Smooth muscle cell of the coronary artery (primary cell): ENCODE measurements around the gene ZMAT5. TPM values are rescaled to one million over a fixed set of nuclear protein-coding genes. Genes with fewer than 3 reads are reported as not detected.

Experiments used
- total RNA-seq: library from RNA; depleted of rRNA; stranded (reverse); fragments of >200 nt; gene quantifications from 2 replicates; pipeline ENCODE4 v1.2.3, GENCODE V29; 2014; ENCODE audit warnings: low replicate concordance

Gene ZMAT5, protein sequence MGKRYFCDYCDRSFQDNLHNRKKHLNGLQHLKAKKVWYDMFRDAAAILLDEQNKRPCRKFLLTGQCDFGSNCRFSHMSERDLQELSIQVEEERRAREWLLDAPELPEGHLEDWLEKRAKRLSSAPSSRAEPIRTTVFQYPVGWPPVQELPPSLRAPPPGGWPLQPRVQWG
- 9.6 and 17.7 TPM in 2 replicates for total RNA-seq

DNA sequence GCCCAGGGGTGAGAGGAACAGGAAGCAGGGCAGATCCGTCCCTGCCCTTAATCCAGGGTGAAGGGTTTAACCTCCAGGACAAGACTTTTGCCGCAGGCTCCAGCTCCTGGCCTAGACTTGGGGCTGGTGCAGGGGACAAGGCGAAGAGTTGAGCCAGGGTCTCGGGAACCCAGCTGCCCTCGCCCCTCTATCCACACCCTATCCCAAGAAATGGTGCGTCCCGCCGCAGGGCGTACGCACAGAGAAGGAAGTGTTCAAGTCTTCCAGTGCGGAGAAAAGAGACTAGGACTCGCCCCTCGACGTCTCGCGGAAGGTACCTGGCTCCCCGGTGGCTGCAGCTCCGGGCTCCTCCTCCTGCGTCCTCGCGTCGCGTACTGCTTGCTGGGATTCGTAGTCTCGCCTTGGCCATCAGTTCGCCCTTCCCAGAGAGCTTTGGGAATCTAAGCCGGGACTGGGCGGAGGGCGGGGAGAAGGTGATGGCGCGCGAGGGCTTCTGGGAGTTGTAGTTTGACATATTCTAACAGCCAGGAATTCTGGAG lies at the start of gene ZMAT5:
Gene ZMAT5 (minus strand): TSS at position 376 of the 539 bp plus-strand sequence. CDS start 18,463 bp downstream, outside the sequence.

GRCh38 chr22:29767171-29768051 lies 604 bp upstream of the ZMAT5 start, which contains the start of gene UQCR10:
Gene UQCR10 (plus strand): TSS chr22:29767369. CDS start chr22:29767399, 30 bp downstream.

GRCh38 chr22:29719899-29720645 lies 46.7 kb downstream of the ZMAT5 start, which contains the start of gene CABP7:
Gene CABP7 (plus strand): TSS chr22:29720003. CDS start chr22:29720425, 422 bp downstream.

Other genes with a start within 250 kb of the ZMAT5 start
- gene THOC5, start 213.2 kb downstream of the ZMAT5 start, total RNA-seq = 43.5 and 44.3 TPM in 2 replicates
- 27.6 and 59.8 TPM in 2 replicates for gene NIPSNAP1, start 185.9 kb downstream of the ZMAT5 start, total RNA-seq
- 57.7 and 116 TPM in 2 replicates for gene NF2, start 163.4 kb downstream of the ZMAT5 start, total RNA-seq
- gene CABP7, start 47.0 kb downstream of the ZMAT5 start, total RNA-seq = not detected in 2 replicates
- gene UQCR10, start 362 bp upstream of the ZMAT5 start, total RNA-seq = 133 and 145 TPM in 2 replicates
- 26.7 and 27.8 TPM in 2 replicates for gene ASCC2, start 71.3 kb upstream of the ZMAT5 start, total RNA-seq
- gene MTMR3, start 116.2 kb upstream of the ZMAT5 start, total RNA-seq = 17.7 and 18.8 TPM in 2 replicates